NCI-H146 (cell line): ENCODE data around the gene MARCHF6.
"Not testable (repeated sequence)": the region's sequence is repeated elsewhere in the genome, so short reads cannot be mapped to it uniquely, and the experiment has no call there.

Experiments used
- DNase-seq: peaks from one replicate; lab custom pipeline; 2025; lab: John Stamatoyannopoulos, UW

The MARCHF6 gene

DNA sequence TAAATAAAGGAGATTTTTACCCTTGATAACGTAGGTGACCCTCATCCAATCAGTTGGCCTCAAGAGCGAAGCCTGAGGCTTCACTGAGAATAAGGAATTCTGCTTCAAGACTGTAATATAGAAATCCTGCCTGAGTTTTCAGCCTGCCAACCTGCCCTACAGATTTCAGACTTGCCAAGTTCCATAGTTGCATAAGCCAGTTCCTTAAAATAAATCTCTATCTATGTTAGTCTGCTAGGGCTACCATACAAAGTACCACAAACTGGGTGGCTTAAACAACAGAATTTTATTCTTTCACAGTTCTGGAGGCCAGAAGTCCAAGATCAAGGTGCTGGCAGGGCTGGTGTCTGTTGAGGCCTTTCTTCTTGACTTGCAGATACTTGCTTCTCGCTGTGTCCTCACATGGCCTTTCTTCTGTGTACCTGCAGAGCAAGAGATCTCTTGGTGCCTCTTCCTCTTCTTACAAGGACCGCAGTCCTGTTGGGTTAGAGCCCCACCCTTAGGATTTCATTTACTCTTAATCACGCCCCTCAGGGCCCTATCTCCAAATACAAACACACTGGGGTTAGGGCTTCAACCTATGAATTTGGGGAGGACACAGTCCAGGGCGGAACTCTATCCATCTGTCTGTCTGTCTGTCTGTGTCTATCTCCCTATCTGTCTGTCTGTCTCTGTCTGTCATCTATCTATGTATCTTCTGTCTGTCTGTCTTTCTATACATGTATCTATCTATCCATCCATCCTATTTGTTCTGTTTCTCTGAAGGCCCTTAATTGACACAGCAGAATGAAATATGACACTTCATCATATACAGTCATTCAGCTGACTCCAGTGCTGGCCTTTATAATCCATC is 28.8 kb upstream of the MARCHF6 start:
- DNase-seq = peak; percentile 17

DNA sequence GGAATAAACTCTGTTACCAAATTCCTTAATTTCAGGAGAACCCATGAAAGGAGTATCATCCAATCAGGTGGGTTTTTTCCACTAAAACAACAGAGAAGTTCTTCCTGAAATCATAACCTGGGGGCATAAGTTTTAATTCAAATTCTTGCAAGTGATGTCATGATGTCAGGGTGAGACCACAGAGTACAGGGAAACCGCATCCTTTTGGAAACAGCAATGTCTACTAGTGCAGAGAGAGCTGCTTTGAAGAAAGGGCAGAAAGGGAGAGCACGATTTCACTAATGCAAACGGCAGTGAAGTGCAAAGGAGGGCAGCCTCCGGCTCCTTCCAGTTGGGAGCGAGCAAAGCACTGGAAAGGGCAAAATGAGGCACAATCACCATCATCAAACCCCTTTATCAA is 25.2 kb upstream of the MARCHF6 start:
- DNase-seq = no peak

DNA sequence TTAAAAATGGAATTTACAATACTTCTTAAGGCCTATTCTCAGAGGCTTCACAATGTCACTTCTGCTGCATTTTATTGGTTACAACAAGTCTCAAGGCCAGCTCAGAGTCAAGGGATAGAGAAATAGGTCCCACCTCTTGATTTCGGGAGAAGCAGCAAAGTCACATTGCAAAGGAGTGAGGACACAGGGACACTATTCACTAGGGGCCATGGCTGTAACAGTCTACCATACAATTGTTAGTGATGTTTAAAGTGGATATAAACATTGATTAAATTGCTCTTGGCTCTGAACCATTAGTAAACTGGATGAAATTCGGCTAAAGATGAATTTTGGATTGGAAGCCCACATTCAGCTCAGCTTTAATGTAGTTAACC is 24.1 kb upstream of the MARCHF6 start:
- DNase-seq = no peak

- DNase-seq = no peak
These were observed 23.5 kb upstream of the MARCHF6 start for GRCh38 chr5:10329820-10330481.

- DNase-seq = no peak
These were observed 22.8 kb upstream of the MARCHF6 start for GRCh38 chr5:10330511-10331230.

DNA sequence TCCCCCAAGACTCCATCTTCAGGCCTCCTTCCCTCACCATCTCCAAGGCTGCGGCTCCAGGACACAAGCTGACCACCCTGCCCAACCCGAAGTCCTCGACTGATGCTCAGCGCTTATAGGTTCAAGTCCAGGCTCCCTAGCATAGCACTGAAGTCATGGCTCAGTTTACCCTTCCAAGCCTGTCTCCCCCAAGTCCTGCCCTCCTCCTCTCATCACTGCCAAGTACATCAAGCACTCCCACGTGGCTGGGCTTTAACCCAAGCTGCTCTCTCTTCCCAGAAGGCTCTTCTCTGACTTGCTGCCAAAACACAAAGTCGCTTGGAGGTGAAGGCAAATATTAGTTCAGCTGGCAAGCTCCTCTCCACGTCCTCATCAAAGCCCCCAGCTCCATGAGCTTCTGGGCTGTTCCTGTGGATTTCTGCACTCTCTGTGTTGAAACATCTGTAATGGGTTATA is 22.1 kb upstream of the MARCHF6 start:
- peak; percentile 88 for DNase-seq

DNA sequence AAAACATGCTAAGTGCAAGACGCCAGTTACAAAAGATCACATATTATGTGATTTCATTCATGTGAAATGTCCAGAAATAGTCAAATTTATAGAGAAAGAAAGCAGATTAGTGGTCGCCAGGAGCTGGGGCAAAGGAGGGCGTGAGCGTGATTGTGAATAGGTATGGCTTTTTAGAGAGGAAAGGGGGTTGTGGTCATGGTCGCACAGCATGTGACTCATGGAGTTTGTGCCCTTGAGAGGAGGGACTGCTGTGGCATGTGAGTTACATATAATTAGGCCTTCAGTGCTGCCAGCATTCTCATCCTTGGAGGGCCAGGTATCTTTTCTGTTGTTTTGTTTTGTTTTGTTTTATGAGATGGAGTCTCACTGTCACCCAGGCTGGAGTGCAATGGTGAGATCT is 21.2 kb upstream of the MARCHF6 start:
- DNase-seq = no peak

DNA sequence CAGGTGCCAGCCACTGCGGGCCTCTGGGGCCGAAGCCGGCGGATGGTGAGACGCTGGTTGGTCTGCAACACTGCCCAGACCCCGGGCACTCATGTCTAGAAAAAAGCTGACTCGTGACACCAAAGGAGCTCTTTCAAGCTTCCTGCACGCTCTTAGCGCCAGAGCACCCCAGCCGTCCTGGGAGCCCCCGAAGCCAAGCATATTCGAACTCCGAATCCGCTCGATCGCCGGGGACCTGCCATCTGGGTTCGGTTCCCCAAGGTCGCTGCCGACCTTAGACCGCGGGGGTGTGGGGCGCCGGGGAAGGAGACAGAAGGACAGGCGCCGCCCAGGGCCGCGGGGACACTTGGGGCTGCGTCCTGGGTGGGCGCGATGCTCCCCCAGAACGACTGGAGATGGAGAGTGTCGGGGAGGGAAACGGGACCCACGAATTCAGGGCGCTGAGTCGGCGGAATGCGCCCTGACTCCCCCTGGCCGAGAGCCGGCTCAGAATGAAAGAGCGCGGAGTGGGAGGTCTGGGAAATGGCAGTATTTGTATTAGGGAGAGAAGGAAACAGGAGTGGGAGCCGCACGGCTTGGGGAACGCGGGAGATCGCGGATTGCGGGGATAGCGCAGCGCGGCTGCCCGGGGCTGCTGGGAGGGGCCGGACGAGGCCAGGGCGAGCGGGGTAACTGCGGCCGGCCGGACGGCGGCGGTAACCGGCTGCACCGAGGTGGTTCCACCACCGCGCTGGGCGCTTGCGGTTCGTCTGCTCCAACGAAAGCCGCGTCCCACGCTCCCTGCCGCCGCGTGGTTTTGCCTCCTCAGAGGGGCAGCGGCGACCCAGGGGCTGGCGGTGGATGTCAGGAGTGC is 20.1 kb upstream of the MARCHF6 start:
- DNase-seq = peak; percentile 15

GRCh38 chr5:10334831-10335230 is 18.7 kb upstream of the MARCHF6 start:
- DNase-seq = no peak

DNA sequence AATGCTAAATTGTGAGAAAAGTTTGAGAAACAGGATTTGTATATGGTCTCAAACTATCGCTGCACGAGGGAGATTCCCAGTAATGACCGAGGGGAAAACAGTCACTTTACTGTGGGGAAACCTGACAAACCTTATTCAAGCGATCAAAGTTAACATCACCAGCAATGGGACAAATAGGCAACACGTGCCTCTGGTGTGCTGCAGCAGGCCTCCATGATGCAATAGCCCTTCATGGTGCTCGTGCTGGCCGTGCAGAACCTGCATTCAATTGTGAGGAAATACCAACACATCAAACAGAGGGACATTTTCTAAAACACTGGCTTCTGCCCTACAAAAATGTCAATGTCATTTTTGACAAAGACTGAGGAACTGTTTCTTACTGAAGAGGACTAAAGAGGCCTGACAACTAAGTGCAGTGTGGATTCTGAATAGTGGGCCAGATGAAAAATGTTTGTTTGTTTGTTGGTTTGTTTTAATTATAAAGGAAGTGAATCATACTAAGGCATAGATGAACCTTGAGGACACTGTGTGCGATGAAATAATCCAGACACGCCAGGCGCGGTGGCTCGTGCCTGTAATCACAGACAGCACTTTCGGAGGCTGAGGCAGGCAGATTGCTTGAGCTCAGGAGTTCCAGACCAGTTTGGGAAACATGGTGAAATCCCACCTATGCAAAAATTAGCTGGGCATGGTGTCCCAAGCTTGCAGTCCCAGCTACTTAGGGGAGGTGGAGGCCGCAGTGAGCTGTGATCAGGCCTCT is 17.6 kb upstream of the MARCHF6 start:
- DNase-seq = no peak

DNA sequence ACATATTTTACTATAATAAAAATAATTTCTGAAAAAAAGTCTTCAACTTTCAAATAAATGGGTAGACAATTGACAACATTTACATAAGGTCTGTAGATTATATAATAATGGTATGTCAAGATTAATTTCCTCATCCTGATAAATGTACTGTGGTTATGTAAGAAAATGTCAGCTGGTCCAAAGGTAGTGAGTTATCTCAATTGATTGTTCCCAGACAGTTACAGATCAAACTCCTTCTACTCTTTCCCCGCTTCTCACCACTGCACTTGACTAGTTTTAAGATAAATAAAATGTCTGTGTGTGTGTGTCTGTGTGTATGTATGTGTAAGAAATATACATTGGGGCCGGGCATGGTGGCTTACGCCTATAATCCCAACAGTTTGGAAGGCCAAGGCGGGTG is 16.4 kb upstream of the MARCHF6 start:
- DNase-seq = no peak

GRCh38 chr5:10337986-10338385 is 15.5 kb upstream of the MARCHF6 start:
- no peak for DNase-seq

- DNase-seq = peak; percentile 64
These were observed 14.8 kb upstream of the MARCHF6 start for GRCh38 chr5:10338686-10339057.

- peak; percentile 87 for DNase-seq
These were observed 14.3 kb upstream of the MARCHF6 start for GRCh38 chr5:10339058-10339811.

DNA sequence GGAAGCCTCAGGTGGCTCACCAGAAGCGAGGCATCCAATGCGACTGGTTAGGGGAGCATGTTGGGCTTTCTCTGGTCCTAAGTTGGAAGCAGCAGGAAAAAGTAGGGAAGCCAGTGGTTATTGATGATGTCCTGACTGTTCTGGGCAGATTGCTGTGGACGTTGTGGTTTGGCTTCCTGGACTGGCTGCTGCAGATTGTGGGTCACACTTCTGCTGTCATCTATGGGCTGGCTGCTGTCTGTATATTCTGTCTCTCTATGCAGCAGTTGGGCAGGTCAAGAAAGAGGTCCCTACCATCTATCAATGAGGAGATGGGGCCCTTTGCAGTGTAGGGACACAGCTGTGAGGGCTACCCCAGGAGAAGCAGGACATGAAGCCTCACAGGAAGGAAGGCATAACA is 13.5 kb upstream of the MARCHF6 start:
- DNase-seq = no peak

DNA sequence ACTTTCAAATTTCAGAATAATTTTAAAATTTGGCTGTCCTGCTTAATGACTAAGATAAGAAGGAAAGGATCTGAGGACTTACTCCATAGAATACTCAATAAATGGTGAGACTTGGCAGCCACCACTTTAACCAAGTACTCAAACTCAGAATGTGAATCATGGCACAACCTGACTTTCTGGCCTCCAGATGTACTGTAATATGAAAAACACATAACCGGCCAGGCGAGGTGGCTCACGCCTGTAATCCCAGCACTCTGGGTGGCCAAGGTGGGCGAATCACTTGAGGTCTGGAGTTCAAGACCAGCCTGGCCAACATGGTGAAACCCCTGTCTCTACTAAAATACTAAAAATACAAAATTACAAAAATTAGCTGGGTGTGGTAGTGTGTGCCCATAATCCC is 10.0 kb upstream of the MARCHF6 start:
- DNase-seq = no peak

- DNase-seq = not testable (repeated sequence)
These were observed 8.9 kb upstream of the MARCHF6 start for GRCh38 chr5:10344461-10345106.

DNA sequence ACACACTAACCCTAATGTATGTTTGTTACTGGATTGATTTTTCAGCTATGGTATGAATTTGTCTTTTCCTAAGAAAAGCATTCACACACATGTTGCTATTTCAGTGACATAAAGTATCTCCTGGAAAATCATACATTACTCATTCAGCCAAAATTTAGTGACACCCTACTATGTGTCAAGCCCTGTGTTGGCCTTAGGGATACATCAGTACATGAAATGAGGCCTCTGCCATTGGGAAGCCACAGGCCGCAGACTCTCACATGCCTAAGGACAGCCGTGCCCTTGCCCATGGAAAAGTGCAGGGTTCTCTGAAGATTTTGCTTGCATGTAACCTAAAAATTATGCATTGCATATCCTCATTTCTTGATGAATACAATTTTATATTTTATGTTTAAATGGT is 5.2 kb upstream of the MARCHF6 start:
- no peak for DNase-seq

GRCh38 chr5:10351199-10351905 is 2.1 kb upstream of the MARCHF6 start:
- DNase-seq = peak; percentile 37
